GM10248 (cell line): ENCODE measurements around the gene MAGEB17.
"Not testable (repeated sequence)": the region's sequence is repeated elsewhere in the genome, so short reads cannot be mapped to it uniquely, and the experiment has no call there.

Experiments used
- CTCF ChIA-PET: fragments of 300-600 bp; sonication (Branson Sonifier 250); formaldehyde crosslinking; extraction: SDS; loops from one replicate; lab custom pipeline; 2021; ENCODE audit warnings: antibody characterized with exemption; lab: Yijun Ruan, JAX
- POLR2A ChIA-PET: fragments of 350-650 bp; sonication (Branson Sonifier 250); formaldehyde crosslinking; extraction: SDS; loops from one replicate; lab custom pipeline; 2020; ENCODE audit warnings: antibody characterized with exemption; lab: Yijun Ruan, JAX
- DNase-seq: peaks from one replicate; pipeline ENCODE4 v3.0.0; 2012; ENCODE audit errors: extremely low spot score
- CTCF ChIP-seq: IDR thresholded peaks from 2 replicates; pipeline ENCODE4 v1.5.1; 2012; ENCODE audit warnings: mild to moderate bottlenecking, low read depth; ENCODE audit errors: extremely low read depth, missing control alignments, control extremely low read depth

MAGEB17 gene

GRCh38 chrX:16145656-16146055 lies 21.6 kb upstream of the MAGEB17 start:
- DNase-seq: no peak
- ChIA-PET POLR2A (no interaction called here), CTCF (no interaction called here)
- no peak for TF ChIP-seq CTCF

GRCh38 chrX:16148896-16149295 lies 18.4 kb upstream of the MAGEB17 start:
- DNase-seq: no peak
- POLR2A ChIA-PET: no interaction called here
- CTCF ChIA-PET: interaction anchor here (1.0 kb wide), 1 partner anchor 22 kb away, joined by 3 read pairs; no protein-coding TSS in a partner anchor
- TF ChIP-seq CTCF: no peak

- CTCF ChIA-PET: no interaction called here
- POLR2A ChIA-PET: no interaction called here
These were observed 11.6 kb upstream of the MAGEB17 start for GRCh38 chrX:16155581-16156096.

GRCh38 chrX:16156692-16157331 lies 10.5 kb upstream of the MAGEB17 start:
- no peak for TF ChIP-seq CTCF
- CTCF ChIA-PET: interaction anchor here (1.3 kb wide), 1 partner anchor 34 kb away, joined by 4 read pairs; the partner anchor contains the start of gene GRPR
- POLR2A ChIA-PET: no interaction called here
- DNase-seq: no peak

More at GRCh38 chrX:16155581-16156096, 11.6 kb upstream of the MAGEB17 start:
- no peak for TF ChIP-seq CTCF
- no peak for DNase-seq

DNA sequence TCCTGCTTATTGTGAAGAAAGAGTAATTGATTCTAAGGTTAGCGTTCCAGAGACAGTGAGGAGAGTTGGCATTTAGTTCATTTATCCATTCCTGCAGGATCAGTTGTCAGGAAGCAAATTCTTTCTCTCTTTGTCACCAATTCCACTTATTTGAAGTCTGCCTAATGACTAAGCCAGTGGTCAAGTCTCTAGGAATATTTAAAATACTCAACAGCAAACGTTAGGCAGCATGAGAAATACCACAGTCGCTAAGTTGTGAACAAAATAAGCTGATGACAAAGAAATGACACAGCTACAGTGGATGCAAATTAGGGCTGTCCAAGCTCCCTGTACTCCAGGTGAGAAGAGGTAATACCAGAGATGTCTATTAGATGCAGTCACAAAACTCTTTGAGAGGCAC lies 6.6 kb upstream of the MAGEB17 start:
- DNase-seq: no peak
- POLR2A ChIA-PET: no interaction called here

GRCh38 chrX:16161173-16161572 lies 6.1 kb upstream of the MAGEB17 start:
- DNase-seq, POLR2A ChIA-PET, CTCF ChIA-PET: not testable (repeated sequence)

More for the DNA sequence above, 6.6 kb upstream of the MAGEB17 start:
- CTCF ChIA-PET: no interaction called here
- TF ChIP-seq CTCF: no peak

DNA sequence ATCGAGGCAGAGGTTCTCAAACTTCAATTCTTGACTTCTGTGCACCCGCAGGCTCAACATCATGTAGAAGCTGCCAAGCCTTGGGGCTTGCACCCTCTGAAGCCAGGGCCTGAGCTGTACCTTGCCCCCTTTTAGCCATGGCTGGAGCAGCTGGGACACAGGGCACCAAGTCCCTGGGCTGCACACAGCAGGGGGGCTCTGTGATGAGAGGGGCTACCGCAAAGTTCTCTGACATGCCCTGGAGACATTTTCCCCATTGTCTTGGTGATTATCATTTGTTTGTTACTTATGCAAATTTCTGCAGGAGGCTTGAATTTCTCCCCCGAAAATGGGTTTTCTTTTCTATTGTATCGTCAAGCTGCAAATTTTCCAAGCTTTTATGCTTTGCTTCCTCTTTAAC lies 4.9 kb upstream of the MAGEB17 start:
- ChIA-PET POLR2A (no interaction called here), CTCF (no interaction called here)
- no peak for TF ChIP-seq CTCF
- DNase-seq: no peak
